GM21423 (cell line): ENCODE measurements around the gene LIG1.

ENCODE experiments used
- ATAC-seq: cut with Tn5 transposase; IDR thresholded peaks from one replicate; pipeline ENCODE4 v1.9.1; 2021; ENCODE audit warnings: mild to moderate bottlenecking, moderate library complexity; ENCODE audit not compliant: unreplicated experiment

The LIG1 gene

GRCh38 chr19:48182434-48182833 is 12.3 kb upstream of the LIG1 start:
- no peak for ATAC-seq

GRCh38 chr19:48181505-48181904 is 11.4 kb upstream of the LIG1 start:
- ATAC-seq: no peak

GRCh38 chr19:48176226-48176625 is 6.1 kb upstream of the LIG1 start:
- ATAC-seq: no peak

DNA sequence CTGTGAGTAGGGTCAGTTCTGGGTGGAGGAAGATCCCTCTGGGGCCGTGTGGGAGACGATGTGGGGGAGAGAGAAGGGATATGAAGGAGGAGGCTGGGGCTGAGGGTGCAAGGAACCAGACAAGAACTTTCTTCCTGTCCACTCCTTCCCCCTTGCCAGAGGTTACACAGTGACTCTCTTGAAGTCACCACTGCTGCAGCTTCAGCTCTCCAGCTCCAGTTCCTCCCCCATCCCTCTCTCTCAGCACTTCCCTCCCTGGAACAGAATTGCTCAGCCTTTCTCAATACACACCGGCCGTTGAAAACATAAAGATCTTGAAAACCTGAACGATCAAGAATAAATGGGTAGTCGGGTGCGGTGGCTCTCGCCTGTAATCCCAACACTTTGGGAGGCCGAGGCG is 5.4 kb upstream of the LIG1 start:
- no peak for ATAC-seq

DNA sequence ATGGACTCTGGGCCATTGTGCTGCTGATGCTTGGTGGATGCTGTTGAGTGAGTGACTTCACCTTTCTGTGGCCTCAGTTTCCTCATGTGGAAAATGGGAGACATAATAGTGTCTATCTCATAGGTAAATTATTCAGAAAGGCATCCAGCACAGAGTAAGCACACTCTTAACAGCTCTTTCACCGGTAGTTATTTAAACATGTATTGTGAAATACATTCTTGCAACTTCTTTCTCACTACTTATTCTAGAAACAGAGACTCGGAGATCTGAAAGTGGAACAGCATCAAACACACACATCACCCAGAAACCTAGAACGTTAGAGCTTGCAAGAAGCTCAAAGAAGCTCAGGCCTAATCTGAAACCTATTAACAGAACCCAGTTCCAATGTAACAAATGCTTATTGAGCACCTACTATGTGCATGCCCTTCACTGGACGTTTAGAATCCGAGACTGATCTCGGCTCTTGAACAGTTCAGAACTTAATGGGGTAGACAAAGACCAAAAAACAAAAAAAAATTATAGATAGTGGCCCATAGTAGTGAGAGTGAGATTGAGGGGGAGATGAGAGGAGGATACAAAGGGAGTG is 4.4 kb upstream of the LIG1 start:
- ATAC-seq: no peak

- ATAC-seq: no peak
These were observed 1.6 kb upstream of the LIG1 start for GRCh38 chr19:48171710-48172109.

DNA sequence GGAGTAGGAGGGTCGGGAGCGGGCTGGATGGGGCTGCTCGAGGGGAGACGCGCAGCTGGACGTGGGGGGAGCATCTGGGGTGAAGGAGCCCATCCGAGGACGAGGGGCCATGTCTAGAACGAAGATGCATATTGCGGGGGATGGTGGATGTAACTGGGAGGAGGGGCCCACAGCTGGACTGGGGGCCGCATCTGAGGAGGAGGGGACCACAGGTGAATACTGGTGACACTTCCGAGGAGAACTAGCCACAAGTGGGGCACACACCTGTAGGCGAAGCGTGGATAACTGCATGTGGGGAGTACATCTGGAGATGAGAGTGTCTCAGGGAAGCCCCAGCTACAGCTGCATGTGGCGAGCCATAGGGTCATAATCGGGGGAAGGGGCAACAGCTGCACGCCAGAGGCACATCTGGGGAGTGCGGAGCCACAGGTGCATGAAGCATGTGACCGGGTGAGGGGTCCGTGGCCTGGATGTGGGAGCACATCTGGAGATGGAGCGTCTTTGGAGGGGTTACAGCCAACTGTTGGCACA is 738 bp upstream of the LIG1 start:
- peak; percentile 6 for ATAC-seq

DNA sequence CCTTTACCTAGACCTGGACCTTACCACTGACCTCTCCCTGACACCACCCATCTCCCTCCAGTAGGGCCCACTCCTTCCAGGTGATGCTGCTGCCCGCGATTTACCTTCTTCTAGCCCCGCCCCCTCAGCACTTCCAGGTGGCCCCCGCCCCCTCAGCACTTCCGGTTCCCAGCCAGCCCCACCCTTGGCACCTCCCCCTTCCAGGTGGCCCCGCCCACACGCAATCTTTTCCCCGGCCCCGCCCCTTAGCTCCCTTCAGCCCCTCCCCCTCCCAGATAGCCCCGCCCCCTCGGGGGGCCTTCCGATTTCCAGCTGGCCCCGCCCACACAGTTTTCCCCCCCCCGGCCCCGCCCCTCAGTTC is 586 bp downstream of the LIG1 start:
- peak; percentile 20 for ATAC-seq

DNA sequence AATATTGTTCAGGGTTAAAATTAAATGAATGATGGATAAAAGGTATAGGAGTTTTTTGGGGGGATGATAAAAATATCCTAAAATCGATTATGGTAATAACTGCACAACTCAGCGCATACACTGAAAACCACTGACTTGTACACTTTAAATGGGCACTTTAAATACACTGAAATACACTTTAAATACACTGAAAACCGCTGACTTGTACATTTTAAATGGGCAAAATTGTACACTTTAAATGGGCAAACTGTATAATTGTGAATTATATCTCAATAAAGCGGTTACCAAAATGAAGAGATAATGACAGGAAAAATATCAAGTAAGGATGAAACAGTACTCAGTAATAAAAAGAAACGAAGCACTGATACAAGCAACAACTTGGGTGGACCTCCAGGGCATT is 1.5 kb downstream of the LIG1 start:
- ATAC-seq: no peak

- no peak for ATAC-seq
These were observed 11.8 kb downstream of the LIG1 start for GRCh38 chr19:48158210-48158790.

GRCh38 chr19:48154003-48154402 is 16.1 kb downstream of the LIG1 start:
- ATAC-seq: no peak

GRCh38 chr19:48152551-48152950 is 17.6 kb downstream of the LIG1 start:
- no peak for ATAC-seq

GRCh38 chr19:48149430-48149829 is 20.7 kb downstream of the LIG1 start:
- ATAC-seq: no peak

- no peak for ATAC-seq
These were observed 21.6 kb downstream of the LIG1 start for GRCh38 chr19:48148576-48148975.

DNA sequence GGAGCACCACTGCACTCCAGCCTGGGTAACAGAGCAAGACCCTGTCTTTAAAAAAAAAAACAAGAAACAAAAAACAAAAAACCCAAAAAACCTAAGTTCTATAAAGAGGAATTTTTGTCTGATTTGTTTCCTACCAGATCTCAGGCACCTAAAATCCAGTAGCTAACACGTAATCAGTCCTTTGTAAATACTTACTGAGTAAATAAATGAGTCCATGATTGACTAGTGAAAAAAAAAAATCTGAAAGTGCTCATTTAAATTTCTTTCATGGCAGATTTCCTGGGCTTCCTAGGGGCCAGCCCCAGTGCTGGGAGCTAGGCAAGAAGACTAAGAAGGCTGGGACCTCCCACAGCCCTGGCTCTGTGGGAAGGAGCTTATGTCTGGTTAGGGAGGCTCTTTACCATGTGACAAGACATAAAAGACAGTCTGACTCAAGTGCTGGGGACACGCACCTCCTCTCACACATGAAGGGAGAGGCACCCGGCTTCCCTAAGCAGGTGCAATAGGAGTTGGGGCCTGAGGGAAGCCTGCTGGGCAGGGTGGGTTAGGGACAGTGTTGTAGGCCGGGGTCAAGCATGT is 22.5 kb downstream of the LIG1 start:
- no peak for ATAC-seq

DNA sequence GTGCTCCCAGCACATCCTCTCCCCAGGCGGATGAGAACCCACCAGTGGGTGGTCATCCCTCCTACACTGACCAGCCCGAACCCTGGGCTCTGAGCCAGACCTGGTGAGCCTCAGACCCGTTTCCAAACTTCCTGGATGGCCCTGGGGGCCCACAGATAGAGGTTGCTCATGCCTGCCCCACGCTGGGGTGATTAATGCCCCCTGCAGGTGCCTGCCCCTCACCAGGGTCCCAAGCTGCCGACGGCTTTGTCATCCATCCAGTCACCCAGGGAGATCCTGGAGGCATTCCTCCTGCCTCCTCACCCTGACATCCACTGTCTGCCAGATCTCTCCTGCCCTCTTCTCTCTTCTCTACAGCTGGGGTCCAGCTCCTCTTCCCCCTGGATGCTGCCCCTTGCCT is 31.1 kb downstream of the LIG1 start:
- ATAC-seq: no peak

- ATAC-seq: no peak
These were observed 32.7 kb downstream of the LIG1 start for GRCh38 chr19:48137411-48137810.

DNA sequence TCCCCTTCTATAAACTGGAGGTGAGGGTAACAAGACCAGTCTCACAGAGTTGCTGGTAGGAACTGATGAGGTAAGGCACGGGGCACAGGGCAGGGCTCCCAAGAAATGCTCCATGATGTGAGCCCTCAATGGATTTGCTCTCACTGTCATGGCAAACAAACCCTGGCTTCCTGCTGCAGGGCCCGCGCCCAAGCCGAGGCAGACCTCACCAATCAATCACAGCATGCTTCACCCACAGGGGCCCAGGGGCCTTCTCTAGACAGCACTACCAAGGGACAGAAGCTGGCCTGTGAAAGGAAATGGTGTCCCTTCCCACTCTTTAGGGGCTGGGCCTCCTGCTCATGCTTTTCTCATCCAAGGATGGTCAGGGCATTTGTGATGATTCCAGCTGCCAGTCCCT is 33.6 kb downstream of the LIG1 start:
- ATAC-seq: no peak

- no peak for ATAC-seq
These were observed 34.7 kb downstream of the LIG1 start for GRCh38 chr19:48135411-48135810.

- no peak for ATAC-seq
These were observed 37.0 kb downstream of the LIG1 start for GRCh38 chr19:48133094-48133493.

DNA sequence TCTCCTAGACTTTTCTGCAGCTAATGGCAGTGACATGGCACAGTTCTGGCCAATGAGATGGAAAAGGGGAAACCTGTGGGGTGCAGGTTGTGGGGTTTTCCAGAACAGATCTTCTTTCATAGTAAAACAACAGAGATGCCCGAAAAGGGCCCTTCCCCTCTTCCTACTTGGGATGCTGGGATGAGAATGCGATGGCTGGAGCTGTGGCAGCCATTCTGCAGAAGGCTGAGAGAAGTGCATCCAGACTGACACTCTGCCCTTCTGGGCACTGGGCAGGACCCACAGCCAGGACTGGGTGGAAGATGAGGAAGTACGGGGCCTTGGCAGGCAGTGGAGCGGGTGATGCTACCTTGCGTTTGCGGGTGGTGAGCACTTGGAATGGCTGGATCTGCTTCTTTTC is 42.6 kb downstream of the LIG1 start:
- no peak for ATAC-seq

GRCh38 chr19:48123907-48124651 is 46.1 kb downstream of the LIG1 start:
- ATAC-seq: no peak
